ENCODE data around the gene SPPL2C.

DNA sequence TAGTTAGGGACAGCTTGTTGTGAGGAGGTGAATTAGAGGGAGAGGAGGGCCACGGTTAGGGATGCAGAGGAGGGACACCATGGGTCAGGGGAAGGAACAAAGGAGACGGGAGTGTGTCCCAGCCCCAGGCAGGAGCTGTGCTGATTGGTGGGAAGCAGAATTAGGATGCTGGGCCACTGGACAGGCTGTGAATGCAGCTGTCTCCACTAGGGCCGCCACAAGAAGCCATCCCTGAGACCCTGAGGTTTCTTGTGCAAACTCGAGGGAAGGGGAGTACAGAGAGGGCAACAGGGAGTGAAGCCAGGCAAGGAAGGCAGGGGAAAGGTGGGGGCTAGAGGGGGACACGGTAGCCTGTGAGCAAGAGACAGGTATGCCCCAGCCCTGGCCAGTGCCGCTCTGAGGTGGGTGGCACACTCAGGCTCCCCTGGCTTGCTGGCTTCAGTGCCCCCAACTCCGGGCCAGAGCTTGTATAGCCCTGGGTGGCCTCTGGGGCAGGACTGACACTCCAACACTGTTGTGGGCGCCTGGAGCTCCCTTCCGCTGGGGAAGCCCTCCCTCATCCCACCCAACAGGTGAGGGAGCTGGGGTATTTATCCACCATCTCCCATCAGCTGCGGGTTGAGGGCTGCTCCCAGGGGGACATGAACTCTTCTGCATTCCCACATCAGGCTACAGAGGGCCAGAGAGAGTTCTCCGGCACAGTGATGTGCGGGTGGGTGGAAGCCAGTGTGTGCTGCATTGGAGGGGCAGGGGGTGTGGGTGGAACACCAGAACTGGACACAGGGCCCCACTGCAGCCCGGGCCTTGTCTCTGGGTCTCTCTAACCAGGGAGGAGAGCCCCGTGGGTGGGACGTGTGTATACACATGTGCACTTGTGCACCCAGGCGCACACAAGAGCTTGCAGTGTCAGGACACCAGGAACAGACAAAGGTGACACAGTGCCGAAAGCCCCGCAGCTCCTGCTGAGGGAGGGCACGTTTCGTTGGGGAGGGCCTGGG, 8.3 kb upstream of the SPPL2C start:
- TF ChIP-seq, protein P1, sequence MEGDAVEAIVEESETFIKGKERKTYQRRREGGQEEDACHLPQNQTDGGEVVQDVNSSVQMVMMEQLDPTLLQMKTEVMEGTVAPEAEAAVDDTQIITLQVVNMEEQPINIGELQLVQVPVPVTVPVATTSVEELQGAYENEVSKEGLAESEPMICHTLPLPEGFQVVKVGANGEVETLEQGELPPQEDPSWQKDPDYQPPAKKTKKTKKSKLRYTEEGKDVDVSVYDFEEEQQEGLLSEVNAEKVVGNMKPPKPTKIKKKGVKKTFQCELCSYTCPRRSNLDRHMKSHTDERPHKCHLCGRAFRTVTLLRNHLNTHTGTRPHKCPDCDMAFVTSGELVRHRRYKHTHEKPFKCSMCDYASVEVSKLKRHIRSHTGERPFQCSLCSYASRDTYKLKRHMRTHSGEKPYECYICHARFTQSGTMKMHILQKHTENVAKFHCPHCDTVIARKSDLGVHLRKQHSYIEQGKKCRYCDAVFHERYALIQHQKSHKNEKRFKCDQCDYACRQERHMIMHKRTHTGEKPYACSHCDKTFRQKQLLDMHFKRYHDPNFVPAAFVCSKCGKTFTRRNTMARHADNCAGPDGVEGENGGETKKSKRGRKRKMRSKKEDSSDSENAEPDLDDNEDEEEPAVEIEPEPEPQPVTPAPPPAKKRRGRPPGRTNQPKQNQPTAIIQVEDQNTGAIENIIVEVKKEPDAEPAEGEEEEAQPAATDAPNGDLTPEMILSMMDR (IDR thresholded peaks at IDR 0.05): no peak
- TF ChIP-seq POLR2A (IDR thresholded peaks at IDR 0.05): no peak

Measured in prostate gland (tissue), 2 donors.